NCI-H748 (cell line): ENCODE results near the gene ARHGEF28.

Source experiments
- DNase-seq: peaks from one replicate; lab custom pipeline; 2025; ENCODE audit not compliant: unreplicated experiment; lab: John Stamatoyannopoulos, UW

ARHGEF28 gene

DNA sequence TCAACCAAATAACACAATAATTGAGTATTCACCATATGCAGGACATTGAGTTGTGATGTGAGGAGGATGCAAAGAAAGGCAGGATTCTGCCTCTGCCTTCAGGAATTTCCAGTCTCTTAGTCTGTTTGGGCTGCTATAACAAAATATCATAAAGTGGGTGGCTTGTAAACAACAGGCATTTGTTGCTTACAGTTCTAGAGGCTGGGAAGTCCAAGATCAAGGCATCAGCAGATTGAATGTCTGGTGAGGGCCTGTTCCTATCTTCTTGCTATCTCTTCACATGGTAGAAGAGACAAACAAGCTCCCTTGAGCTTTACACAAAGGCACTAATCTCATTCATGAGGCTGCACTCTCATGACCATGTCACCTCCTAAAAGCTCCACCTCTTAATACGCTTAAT, 360.7 kb downstream of the ARHGEF28 start:
- no peak for DNase-seq

DNA sequence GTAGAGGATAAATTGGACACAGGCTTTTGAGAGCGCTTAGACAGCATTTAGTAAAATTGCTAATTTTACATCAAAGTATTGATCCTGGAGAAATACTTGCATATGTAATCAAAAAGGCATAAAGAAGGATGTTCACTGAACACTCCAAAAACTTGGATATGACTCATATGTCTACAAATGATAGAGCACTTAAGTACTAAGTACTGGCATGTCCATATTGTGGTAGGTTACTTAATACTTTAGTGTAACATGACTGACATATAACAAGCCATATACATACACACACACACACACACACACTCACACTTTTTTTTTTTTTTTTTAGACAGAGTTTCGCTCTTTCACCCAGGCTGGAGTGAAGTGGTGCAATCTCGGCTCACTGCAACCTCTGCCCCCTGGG, 361.9 kb downstream of the ARHGEF28 start:
- no peak for DNase-seq

DNA sequence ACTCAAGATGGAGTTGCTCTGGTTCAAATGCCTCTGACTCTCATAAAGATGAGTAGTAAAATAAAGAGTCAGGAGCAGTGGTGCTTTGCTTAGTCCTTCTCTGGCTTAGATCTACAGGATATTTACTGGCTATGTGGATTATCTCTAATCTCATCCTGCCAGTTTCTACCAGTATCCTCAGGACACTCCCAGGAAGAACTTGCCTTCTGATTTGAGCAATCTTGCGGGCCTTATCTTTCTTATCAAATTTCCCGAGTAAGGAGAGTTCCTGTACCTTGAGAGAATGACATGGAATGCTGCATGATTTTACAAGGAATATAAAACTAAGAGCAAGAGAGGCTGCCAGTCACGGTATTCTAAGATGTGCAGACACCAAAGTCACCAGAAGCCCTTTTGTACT, 364.0 kb downstream of the ARHGEF28 start:
- no peak for DNase-seq
